Prostate gland (tissue), 2 donors: ENCODE results near the gene C21orf58. TPM values are rescaled to one million over a fixed set of nuclear protein-coding genes. Genes with fewer than 3 reads are reported as not detected.

Experiments
- DNase-seq: peaks from one replicate; pipeline ENCODE4 v3.0.0-alpha.2; 2019; ENCODE audit warnings: low spot score
- H3K27ac ChIP-seq, 2 donors: fragments of 200-600 bp; sonication (generic); 2 replicates each; pipeline ENCODE4 v1.5.1; 2017 to 2019
- H3K27me3 ChIP-seq: fragments of 200-600 bp; sonication (generic); replicated peaks from 2 replicates; pipeline ENCODE4 v1.5.1; 2019; ENCODE audit not compliant: insufficient read depth
- H3K36me3 ChIP-seq, 2 donors: fragments of 200-600 bp; sonication (generic); 1 replicate in 1 of 2; 2 replicates in 1 of 2; pipeline versions ENCODE4 v1.5.1 to v1.8.1; 2017 to 2019
- H3K4me1 ChIP-seq: fragments of 200-600 bp; sonication (generic); replicated peaks from 2 replicates; pipeline ENCODE4 v1.5.1; 2019
- H3K4me3 ChIP-seq, 2 donors: fragments of 200-600 bp; sonication (generic); 2 replicates each; pipeline ENCODE4 v1.5.1; 2017 to 2019
- H3K9me3 ChIP-seq: fragments of 200-600 bp; sonication (generic); 2 replicates; pipeline ENCODE4 v1.5.1; 2017
- CTCF ChIP-seq, 4 experiments: fragments of 200-600 bp in 2 of 4; fragments of 450-650 bp in 2 of 4; sonication (generic) in 2 of 4; IDR thresholded peaks; 1 replicate in 3 of 4; 2 replicates in 1 of 4; pipeline ENCODE4 v1.5.1; 2016 to 2019; ENCODE audit warnings: antibody characterized with exemption in 4 of 4, mild to moderate bottlenecking in 2 of 4, moderate library complexity in 2 of 4
- POLR2A ChIP-seq: fragments of 450-650 bp; IDR thresholded peaks from one replicate; pipeline ENCODE4 v1.6.1; 2016; ENCODE audit warnings: antibody characterized with exemption, mild to moderate bottlenecking
- POLR2AphosphoS5 ChIP-seq: sonication (generic); formaldehyde crosslinking; IDR thresholded peaks from one replicate; pipeline ENCODE4 v1.6.1; 2017; ENCODE audit warnings: antibody characterized with exemption
- WGBS: methylation state at CpG from one replicate; pipeline ENCODE4 v1.1.5; 2018; 5-methylcytosine and 5-hydroxymethylcytosine counted together
- intact Hi-C: fragments of 100-400 bp; cut with DNase I; formaldehyde crosslinking; loops from one replicate; pipeline ENCODE4 v1.14.2; 2022
- total RNA-seq, 2 donors: library from RNA; depleted of rRNA; stranded (reverse); fragments of >200 nt; gene quantifications; one replicate each; pipeline ENCODE4 v1.1.0, GENCODE V29; 2016

The C21orf58 gene
- total RNA-seq, 2 donors from 2014 or later, result 4.0 to 8.9 TPM

- no peak for TF ChIP-seq POLR2AphosphoS5
- no peak for TF ChIP-seq POLR2A
- no peak for TF ChIP-seq CTCF (IDR thresholded peaks at IDR 0.05)
- DNase-seq, result no peak
- Histone ChIP-seq H3K4me3 (no peak overlapping the region), H3K9me3 (no peaks in the 10 kb centered on the region), H3K27ac (no peak overlapping the region), H3K36me3 (peaks cover 0 to 2% of the 10 kb centered on the region in 2 donors), H3K4me1 (no peaks in the 10 kb centered on the region), H3K27me3 (no peaks in the 10 kb centered on the region)
- intact Hi-C loops, result no loop called here
- WGBS, result 60% methylated on average over 11 of the region's 11 CpGs
Measured at GRCh38 chr21:46368533-46369285, 45.0 kb upstream of the C21orf58 start.

- Histone ChIP-seq H3K36me3 (peaks cover 0 to 5% of the 10 kb centered on the region in 2 donors), H3K27me3 (no peaks in the 10 kb centered on the region), H3K4me3 (no peak overlapping the region), H3K27ac (no peak overlapping the region), H3K9me3 (no peaks in the 10 kb centered on the region), H3K4me1 (no peaks in the 10 kb centered on the region)
- 98% methylated on average over 20 of the region's 20 CpGs for WGBS
- intact Hi-C loops, result no loop called here
- no peak for TF ChIP-seq CTCF (IDR thresholded peaks at IDR 0.05)
- no peak for DNase-seq
Measured at GRCh38 chr21:46366966-46367365, 43.3 kb upstream of the C21orf58 start.

- Histone ChIP-seq H3K36me3 (peaks cover 0 to 5% of the 10 kb centered on the region in 2 donors), H3K9me3 (no peaks in the 10 kb centered on the region), H3K4me1 (no peaks in the 10 kb centered on the region), H3K4me3 (no peak overlapping the region), H3K27ac (no peak overlapping the region), H3K27me3 (no peaks in the 10 kb centered on the region)
- intact Hi-C loops, result no loop called here
- no peak for TF ChIP-seq CTCF (IDR thresholded peaks at IDR 0.05)
- no peak for TF ChIP-seq POLR2A
- TF ChIP-seq POLR2AphosphoS5, result no peak
- no peak for DNase-seq
- 90% methylated on average over 19 of the region's 19 CpGs for WGBS
Measured at GRCh38 chr21:46366561-46366960, 42.9 kb upstream of the C21orf58 start.

GRCh38 chr21:46366091-46366490 is 42.4 kb upstream of the C21orf58 start:
- H3K27me3 ChIP-seq, result no peaks in the 10 kb centered on the region
- DNase-seq, result no peak
- no peak overlapping the region for H3K4me3 ChIP-seq
- WGBS, result 94% methylated on average over 11 of the region's 11 CpGs
- H3K9me3 ChIP-seq, result no peaks in the 10 kb centered on the region
- peaks cover 0 to 5% of the 10 kb centered on the region in 2 donors for H3K36me3 ChIP-seq
- intact Hi-C loops, result no loop called here
- TF ChIP-seq POLR2A (no peak), POLR2AphosphoS5 (no peak), CTCF (IDR thresholded peaks at IDR 0.05) (no peak)
- no peak overlapping the region for H3K27ac ChIP-seq
- H3K4me1 ChIP-seq, result no peaks in the 10 kb centered on the region

- Histone ChIP-seq H3K9me3 (no peaks in the 10 kb centered on the region), H3K27me3 (no peaks in the 10 kb centered on the region), H3K27ac (no peak overlapping the region), H3K36me3 (peaks cover 0 to 5% of the 10 kb centered on the region in 2 donors), H3K4me3 (no peak overlapping the region), H3K4me1 (no peaks in the 10 kb centered on the region)
- no peak for DNase-seq
- intact Hi-C loops, result no loop called here
- 89% methylated on average over 14 of the region's 16 CpGs for WGBS
- no peak for TF ChIP-seq POLR2AphosphoS5
Measured at GRCh38 chr21:46363698-46364097, 40.0 kb upstream of the C21orf58 start.
